GM13977 (cell line): ENCODE measurements around the gene STXBP1.
"Not testable (repeated sequence)": the region's sequence is repeated elsewhere in the genome, so short reads cannot be mapped to it uniquely, and the experiment has no call there.

ENCODE experiments used
- DNase-seq: peaks from one replicate; pipeline ENCODE4 v3.0.0; 2012; ENCODE audit warnings: low spot score
- in situ Hi-C: fragments of 300-500 bp; cut with MboI; formaldehyde crosslinking; loops from one replicate; pipeline ENCODE4 v1.12.0; 2022; ENCODE audit warnings: low sequenced_read_pairs, low pct_unique_long_range_greater_than_20kb, mixed read lengths, inconsistent platforms; ENCODE audit not compliant: unreplicated experiment
- TF ChIP-seq, protein P1 (sequence below): IDR thresholded peaks from 2 replicates; pipeline ENCODE4 v1.5.1; 2012; ENCODE audit warnings: mild to moderate bottlenecking, control low read depth; ENCODE audit not compliant: insufficient read depth; ENCODE audit errors: extremely low read depth, missing control alignments

Gene STXBP1

DNA sequence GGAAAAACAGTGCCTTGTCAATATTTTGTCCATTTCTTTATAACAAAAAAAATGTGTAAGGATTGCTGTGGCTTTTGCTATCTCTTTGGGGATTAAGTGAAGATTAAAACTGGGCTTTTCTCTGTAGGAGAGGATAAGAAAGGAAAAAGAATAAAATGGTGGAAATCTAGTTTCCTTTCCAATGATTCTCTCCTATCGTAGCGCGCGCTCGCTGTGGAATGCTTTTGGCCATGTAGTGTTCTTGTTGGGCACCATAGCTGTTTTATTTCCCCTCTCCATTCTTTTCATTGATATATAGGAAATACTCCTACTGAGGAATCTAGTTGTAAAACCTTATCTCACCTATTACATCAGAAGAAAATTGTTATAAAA lies 1.5 kb downstream of the STXBP1 start:
- in situ Hi-C loops: no loop called here
- TF ChIP-seq, protein P1, sequence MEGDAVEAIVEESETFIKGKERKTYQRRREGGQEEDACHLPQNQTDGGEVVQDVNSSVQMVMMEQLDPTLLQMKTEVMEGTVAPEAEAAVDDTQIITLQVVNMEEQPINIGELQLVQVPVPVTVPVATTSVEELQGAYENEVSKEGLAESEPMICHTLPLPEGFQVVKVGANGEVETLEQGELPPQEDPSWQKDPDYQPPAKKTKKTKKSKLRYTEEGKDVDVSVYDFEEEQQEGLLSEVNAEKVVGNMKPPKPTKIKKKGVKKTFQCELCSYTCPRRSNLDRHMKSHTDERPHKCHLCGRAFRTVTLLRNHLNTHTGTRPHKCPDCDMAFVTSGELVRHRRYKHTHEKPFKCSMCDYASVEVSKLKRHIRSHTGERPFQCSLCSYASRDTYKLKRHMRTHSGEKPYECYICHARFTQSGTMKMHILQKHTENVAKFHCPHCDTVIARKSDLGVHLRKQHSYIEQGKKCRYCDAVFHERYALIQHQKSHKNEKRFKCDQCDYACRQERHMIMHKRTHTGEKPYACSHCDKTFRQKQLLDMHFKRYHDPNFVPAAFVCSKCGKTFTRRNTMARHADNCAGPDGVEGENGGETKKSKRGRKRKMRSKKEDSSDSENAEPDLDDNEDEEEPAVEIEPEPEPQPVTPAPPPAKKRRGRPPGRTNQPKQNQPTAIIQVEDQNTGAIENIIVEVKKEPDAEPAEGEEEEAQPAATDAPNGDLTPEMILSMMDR: no peak
- DNase-seq: no peak

DNA sequence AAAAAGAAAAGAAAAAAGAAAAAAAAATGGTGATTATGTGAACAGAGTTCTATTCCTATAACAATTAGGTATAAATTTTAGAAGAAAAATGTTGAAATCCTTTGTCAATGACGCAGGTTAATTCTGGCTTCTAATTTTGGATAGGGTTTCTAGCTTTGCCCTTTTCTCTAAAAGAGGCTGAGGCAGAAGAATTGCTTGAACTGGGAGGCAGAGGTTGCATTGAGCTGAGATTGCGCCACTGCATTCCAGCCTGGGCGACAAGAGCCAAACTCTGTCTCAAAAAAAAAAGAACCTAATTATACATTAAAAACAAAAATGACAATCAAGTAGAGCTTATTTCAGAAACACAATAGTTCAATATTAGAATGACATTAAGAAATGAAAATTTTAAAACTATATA lies 2.9 kb downstream of the STXBP1 start:
- in situ Hi-C loops: no loop called here
- TF ChIP-seq, protein P1: no peak

DNA sequence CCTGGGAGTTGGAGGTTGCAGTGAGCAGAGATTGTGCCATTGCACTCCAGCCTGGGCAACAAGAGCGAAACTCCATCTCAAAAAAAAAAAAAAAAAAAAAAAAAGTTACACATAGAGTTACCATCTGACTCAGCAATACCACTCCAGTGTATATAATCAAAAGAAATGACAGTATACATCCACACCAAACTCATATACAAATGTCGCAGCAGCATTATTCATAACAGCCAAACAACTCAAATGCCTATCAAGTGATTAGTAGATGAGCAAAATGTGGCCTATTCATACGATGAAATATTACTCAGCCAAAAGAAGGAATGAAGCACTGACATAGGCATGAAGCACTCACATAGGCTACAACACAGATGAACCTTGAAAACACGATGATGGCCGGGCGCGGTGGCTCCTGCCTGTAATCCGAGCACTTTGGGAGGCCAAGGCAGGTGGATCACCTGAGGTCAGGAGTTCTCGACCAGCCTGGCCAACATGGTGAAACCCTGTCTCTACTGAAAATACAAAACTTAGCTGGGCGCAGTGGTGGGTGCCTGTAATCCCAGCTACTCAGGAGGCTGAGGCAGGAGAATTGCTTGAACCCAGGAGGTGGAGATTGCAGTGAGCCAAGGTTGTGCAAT lies 9.4 kb downstream of the STXBP1 start:
- DNase-seq, in situ Hi-C loops: not testable (repeated sequence)

More for the DNA sequence above, 2.9 kb downstream of the STXBP1 start:
- no peak for DNase-seq

DNA sequence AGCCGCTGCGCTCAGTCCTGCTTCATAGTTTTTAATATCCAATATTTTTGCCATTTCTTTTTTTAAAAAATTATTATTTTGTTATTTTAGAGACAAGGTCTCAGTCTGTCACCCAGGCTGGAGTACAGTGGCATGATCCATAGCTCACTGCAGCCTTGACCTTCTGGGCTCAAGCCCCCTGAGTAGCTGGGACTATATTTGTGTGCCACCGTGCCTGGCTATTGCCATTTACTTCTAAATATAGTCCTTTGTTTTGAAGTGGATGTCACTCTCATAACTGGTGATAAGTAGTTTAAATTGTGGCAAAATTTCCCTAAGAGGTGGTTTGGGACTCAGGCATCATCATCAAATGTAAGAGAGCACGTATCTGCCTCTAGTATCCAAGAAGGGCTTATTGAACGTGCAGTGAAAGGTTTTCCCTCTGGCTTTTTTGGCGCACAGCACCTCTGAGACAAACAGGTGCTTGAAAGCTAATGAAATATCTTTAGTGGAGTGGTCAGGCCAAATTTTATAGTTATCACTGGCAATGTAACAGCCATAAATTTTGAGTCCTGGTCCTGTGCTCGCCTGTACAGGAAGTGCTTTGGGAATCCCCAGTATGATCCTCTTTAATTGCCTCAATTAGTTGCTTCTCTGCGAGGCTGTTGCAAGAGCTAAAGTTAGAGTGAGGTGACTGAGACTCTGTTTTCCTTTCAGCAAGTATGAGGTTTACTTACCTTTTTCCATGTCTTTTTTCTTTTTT lies 14.8 kb downstream of the STXBP1 start:
- in situ Hi-C loops: no loop called here
- TF ChIP-seq, protein P1: no peak
- DNase-seq: no peak

DNA sequence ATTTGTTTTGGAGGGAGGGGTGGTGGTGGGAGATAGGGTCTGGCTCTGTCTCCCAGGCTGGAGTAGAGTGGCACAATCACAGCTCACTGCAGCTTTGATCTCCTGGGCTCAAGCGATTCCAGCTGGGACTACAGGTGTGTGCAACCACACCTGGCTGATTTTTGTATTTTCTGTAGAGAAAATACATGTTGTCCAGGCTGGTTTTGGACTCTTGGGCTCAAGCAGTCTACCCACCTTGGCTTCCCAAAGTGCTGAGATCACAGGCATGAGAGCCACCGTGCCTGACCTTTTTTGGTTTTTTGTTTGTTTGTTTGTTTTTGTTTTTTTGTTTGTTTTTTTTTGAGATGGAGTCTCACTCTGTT lies 15.4 kb downstream of the STXBP1 start:
- DNase-seq: no peak
- TF ChIP-seq, protein P1: no peak
- in situ Hi-C loops: no loop called here

DNA sequence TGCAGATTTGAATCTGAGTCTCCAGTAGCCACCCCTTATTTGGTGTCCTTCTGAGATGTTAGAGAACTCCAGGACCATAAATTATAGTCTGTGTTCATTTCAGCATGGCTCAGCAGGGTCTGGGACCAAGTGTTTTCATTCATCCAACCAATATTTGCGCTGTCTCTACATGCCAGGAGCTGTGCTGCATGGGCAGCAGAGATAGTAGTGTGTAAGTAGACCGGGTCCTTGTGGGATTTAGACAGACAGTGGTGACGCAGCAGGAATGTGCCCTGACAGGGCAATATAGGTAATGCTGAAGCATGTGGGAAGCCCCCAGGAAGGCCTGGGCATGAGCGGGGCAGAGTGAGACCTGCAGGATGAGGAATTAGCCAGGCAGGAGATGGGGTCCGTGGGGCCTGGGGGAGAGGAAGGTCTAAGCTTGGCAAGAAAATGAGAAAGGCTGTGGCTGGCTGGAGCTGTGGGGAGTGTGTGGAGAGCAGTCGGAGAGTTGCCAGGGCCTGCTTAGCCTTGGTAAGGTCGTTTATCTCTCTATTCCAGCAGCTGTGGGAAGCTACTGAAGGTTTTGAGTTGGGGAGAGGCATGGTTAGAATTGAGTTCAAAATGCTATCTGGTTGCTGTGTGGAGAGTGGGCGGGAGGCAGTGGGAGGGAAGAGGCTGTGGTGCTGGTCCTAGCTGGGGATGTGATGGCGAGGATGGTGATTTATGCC lies 16.8 kb downstream of the STXBP1 start:
- in situ Hi-C loops: no loop called here
- DNase-seq: no peak
- TF ChIP-seq, protein P1: no peak
